ENCODE measurements around the gene PXYLP1. TPM values are rescaled to one million over a fixed set of nuclear protein-coding genes. Genes with fewer than 3 reads are reported as not detected.

The PXYLP1 gene
- total RNA-seq, 1 experiment from 2014 or later: 11.3 TPM

DNA sequence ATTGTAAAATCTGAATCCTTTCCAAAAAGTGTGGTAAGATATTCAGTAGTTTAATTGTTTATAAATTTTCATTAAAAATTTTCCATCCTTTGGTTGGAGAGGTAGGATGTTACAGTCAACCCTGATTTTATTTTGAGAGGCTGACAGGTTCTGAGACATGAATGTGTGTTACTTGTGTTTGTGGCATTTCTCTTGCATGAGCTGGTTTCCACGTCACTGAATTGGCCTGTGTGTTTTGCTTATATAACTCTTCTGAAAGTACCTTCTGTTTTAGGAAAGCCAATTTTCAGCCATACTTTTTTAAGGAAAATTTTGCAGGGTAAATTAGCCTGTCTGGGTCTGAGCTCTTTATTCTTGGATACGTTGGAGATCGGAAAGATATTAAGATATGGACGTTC, 30.7 kb downstream of the PXYLP1 start:
- Histone ChIP-seq H3K4me3 (ENCODE audit: low read depth, low read length, poor library complexity, severe bottlenecking) (no peak overlapping the region), H3K27ac (ENCODE audit: low read depth, low read length, poor library complexity, severe bottlenecking) (no peak overlapping the region), H3K36me3 (ENCODE audit: insufficient read depth, low read length, poor library complexity, severe bottlenecking) (no peaks in the 10 kb centered on the region), H3K27me3 (replicated peaks; ENCODE audit: insufficient read depth, low read depth, low read length, poor library complexity) (no peaks in the 10 kb centered on the region), H3K4me1 (ENCODE audit: insufficient read depth, low read length, poor library complexity, severe bottlenecking) (no peaks in the 10 kb centered on the region), H3K9me3 (ENCODE audit: low read depth, low read length, poor library complexity, severe bottlenecking) (no peaks in the 10 kb centered on the region)
- TF ChIP-seq EZH2 (IDR thresholded peaks at IDR 0.05; ENCODE audit: borderline replicate concordance, low read depth, low read length, poor library complexity, severe bottlenecking): no peak
- TF ChIP-seq, protein P1, sequence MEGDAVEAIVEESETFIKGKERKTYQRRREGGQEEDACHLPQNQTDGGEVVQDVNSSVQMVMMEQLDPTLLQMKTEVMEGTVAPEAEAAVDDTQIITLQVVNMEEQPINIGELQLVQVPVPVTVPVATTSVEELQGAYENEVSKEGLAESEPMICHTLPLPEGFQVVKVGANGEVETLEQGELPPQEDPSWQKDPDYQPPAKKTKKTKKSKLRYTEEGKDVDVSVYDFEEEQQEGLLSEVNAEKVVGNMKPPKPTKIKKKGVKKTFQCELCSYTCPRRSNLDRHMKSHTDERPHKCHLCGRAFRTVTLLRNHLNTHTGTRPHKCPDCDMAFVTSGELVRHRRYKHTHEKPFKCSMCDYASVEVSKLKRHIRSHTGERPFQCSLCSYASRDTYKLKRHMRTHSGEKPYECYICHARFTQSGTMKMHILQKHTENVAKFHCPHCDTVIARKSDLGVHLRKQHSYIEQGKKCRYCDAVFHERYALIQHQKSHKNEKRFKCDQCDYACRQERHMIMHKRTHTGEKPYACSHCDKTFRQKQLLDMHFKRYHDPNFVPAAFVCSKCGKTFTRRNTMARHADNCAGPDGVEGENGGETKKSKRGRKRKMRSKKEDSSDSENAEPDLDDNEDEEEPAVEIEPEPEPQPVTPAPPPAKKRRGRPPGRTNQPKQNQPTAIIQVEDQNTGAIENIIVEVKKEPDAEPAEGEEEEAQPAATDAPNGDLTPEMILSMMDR (conservative IDR thresholded peaks at IDR 0.05; ENCODE audit: low read depth, low read length): no peak
- intact Hi-C loops (cut with micrococcal nuclease; ENCODE audit: unreplicated experiment): no loop called here
- ChIA-PET POLR2A (ENCODE audit: low non-redundant PET) (no interaction called here), CTCF (no interaction called here)
- DNase-seq (ENCODE audit: low spot score): no peak
- no TSS peak for BruUV-seq (replicated peaks)

DNA sequence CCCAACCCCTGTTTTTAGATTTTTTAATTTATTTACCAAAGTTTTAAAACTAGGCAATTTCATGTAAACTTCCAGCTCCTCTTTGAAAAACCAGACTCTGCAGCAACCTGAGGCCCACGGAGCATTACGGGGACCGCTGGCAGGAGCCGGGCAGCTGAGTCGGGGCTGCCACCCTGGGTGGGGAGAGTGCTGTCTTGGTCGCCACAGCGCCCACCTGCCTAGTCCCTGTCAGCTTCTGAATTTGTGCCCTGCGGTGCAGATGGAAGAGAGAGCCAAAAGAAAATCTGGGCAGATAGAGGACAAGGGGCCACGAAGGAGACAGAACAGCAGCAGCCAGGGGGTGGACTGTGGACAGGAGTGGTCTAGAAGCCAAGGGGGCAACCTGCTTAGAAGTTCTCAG, 34.6 kb downstream of the PXYLP1 start:
- H3K4me1 ChIP-seq (ENCODE audit: insufficient read depth, low read length, poor library complexity, severe bottlenecking): no peaks in the 10 kb centered on the region
- H3K27ac ChIP-seq (ENCODE audit: low read depth, low read length, poor library complexity, severe bottlenecking): no peak overlapping the region
- TF ChIP-seq EZH2 (IDR thresholded peaks at IDR 0.05; ENCODE audit: borderline replicate concordance, low read depth, low read length, poor library complexity, severe bottlenecking): no peak
- TF ChIP-seq, protein P1 (conservative IDR thresholded peaks at IDR 0.05; ENCODE audit: low read depth, low read length): no peak
- H3K4me3 ChIP-seq (ENCODE audit: low read depth, low read length, poor library complexity, severe bottlenecking): no peak overlapping the region
- intact Hi-C loops (cut with micrococcal nuclease; ENCODE audit: unreplicated experiment): no loop called here
- no peak for DNase-seq (ENCODE audit: low spot score)
- no peaks in the 10 kb centered on the region for H3K36me3 ChIP-seq (ENCODE audit: insufficient read depth, low read length, poor library complexity, severe bottlenecking)
- POLR2A ChIA-PET (ENCODE audit: low non-redundant PET): no interaction called here
- no peaks in the 10 kb centered on the region for H3K27me3 ChIP-seq (replicated peaks; ENCODE audit: insufficient read depth, low read depth, low read length, poor library complexity)
- CTCF ChIA-PET: no interaction called here
- BruUV-seq (replicated peaks): no TSS peak
- no peaks in the 10 kb centered on the region for H3K9me3 ChIP-seq (ENCODE audit: low read depth, low read length, poor library complexity, severe bottlenecking)

DNA sequence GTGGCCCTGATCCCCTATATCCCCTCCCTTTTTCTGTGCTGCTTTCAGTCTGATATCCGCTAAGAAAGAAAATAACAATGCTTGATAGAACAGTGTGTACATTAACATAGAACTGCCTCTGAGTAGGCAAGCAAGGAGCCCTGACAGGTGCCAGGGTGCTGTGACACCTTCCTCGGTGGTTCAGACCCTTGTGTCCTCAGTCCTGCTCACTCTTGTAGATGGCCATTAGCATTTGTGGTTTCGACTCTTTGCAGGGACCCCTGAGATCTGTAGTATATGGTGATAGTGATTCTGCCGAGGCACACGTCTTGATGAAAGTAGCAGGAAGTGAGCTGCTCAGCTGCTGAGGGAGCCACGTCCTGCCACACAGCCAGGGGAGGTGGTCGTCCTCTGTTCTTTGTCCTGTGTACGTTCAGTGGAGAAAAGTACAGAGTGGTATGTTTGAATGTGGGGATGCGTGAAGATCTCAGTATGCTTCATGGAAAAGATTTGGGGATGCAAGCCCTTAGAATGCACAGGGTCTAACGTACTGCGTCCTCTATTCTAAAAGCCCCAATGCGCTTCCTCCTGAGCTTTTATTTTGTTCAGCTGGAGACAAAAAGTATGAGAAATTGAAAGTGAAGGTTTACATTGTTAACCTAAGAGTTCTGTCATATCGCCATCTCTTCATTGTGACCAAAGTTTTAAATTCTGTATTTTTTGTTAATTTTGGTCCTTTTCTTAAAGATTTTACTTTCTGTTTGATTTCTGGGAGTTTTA, 35.4 kb downstream of the PXYLP1 start:
- Histone ChIP-seq H3K4me1 (ENCODE audit: insufficient read depth, low read length, poor library complexity, severe bottlenecking) (no peaks in the 10 kb centered on the region), H3K27me3 (replicated peaks; ENCODE audit: insufficient read depth, low read depth, low read length, poor library complexity) (no peaks in the 10 kb centered on the region), H3K27ac (ENCODE audit: low read depth, low read length, poor library complexity, severe bottlenecking) (no peak overlapping the region), H3K4me3 (ENCODE audit: low read depth, low read length, poor library complexity, severe bottlenecking) (no peak overlapping the region), H3K9me3 (ENCODE audit: low read depth, low read length, poor library complexity, severe bottlenecking) (no peaks in the 10 kb centered on the region), H3K36me3 (ENCODE audit: insufficient read depth, low read length, poor library complexity, severe bottlenecking) (no peaks in the 10 kb centered on the region)
- TF ChIP-seq, protein P1 (conservative IDR thresholded peaks at IDR 0.05; ENCODE audit: low read depth, low read length): no peak
- TF ChIP-seq EZH2 (IDR thresholded peaks at IDR 0.05; ENCODE audit: borderline replicate concordance, low read depth, low read length, poor library complexity, severe bottlenecking): no peak
- BruUV-seq (replicated peaks): no TSS peak
- DNase-seq (ENCODE audit: low spot score): no peak
- intact Hi-C loops (cut with micrococcal nuclease; ENCODE audit: unreplicated experiment): no loop called here
- POLR2A ChIA-PET (ENCODE audit: low non-redundant PET): interaction anchor here (0.6 kb wide), 1 partner anchor 28 kb away, joined by 3 read pairs; no protein-coding TSS in a partner anchor
- CTCF ChIA-PET: no interaction called here

Data from A673 (cell line).